NB4 (cell line): Measurements from ENCODE around the gene DDX27.

Experiments used
- DNase-seq: peaks from one replicate; pipeline ENCODE4 v3.0.0; 2010; ENCODE audit warnings: low read depth
- H3K4me3 ChIP-seq: one replicate; pipeline ENCODE4 v1.5.1; 2011; ENCODE audit warnings: mild to moderate bottlenecking, low read depth, low read length, moderate library complexity
- CTCF ChIP-seq: IDR thresholded peaks from one replicate; pipeline ENCODE4 v1.5.1; 2012; ENCODE audit warnings: low read depth, low read length
- MAX ChIP-seq: IDR thresholded peaks from 2 replicates; pipeline ENCODE4 v1.6.1; 2011; ENCODE audit warnings: low read depth, low read length
- MYC ChIP-seq: IDR thresholded peaks from 2 replicates; pipeline ENCODE4 v1.6.1; 2011; ENCODE audit warnings: low read depth, low read length
- POLR2A ChIP-seq: IDR thresholded peaks from 2 replicates; pipeline ENCODE4 v1.6.1; 2011; ENCODE audit warnings: mild to moderate bottlenecking; ENCODE audit not compliant: insufficient read length; ENCODE audit errors: extremely low read depth

The DDX27 gene

GRCh38 chr20:49248301-49248700 is 29.1 kb downstream of the DDX27 start:
- H3K4me3 ChIP-seq: no peak overlapping the region
- no peak for DNase-seq
- TF ChIP-seq MYC (no peak), POLR2A (no peak), CTCF (no peak), MAX (no peak)

GRCh38 chr20:49248879-49249665 is 29.9 kb downstream of the DDX27 start:
- TF ChIP-seq CTCF (no peak), POLR2A (no peak), MAX (no peak), MYC (no peak)
- H3K4me3 ChIP-seq: no peak overlapping the region
- DNase-seq: no peak

GRCh38 chr20:49252556-49253350 is 33.5 kb downstream of the DDX27 start:
- no peak overlapping the region for H3K4me3 ChIP-seq
- TF ChIP-seq MYC (no peak), CTCF (no peak), POLR2A (no peak), MAX (no peak)
- DNase-seq: no peak

GRCh38 chr20:49256261-49256660 is 37.0 kb downstream of the DDX27 start:
- no peak overlapping the region for H3K4me3 ChIP-seq
- no peak for TF ChIP-seq CTCF
- no peak for TF ChIP-seq MAX
- TF ChIP-seq MYC: no peak
- no peak for TF ChIP-seq POLR2A
- DNase-seq: no peak

GRCh38 chr20:49259284-49259683 is 40.1 kb downstream of the DDX27 start:
- no peak for DNase-seq
- H3K4me3 ChIP-seq: no peak overlapping the region
- TF ChIP-seq MYC: no peak
- no peak for TF ChIP-seq POLR2A
- no peak for TF ChIP-seq MAX
- TF ChIP-seq CTCF: no peak
